Measurements from ENCODE around the gene ATP13A3.
"Not testable (repeated sequence)": the region's sequence is repeated elsewhere in the genome, so short reads cannot be mapped to it uniquely, and the experiment has no call there.

The ATP13A3 gene

DNA sequence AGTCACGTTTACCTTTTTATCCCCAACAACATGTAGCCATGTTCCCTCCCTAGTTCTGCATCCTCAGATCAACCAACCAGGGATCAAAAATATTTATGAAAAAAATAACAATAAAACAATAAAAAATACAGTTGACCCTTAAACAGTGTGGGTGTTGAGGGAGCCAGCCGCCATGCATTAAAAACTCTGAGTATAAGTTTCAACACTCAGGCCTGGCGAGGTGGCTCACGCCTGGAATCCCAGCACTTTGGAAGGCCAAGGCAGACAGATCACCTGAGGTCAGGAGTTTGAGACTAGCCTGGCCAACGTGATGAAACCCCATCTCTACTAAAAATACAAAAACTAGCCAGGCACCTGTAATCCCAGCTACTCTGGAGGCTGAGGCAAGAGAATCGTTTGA, 12.7 kb upstream of the ATP13A3 start:
- DNase-seq = not testable (repeated sequence)

- DNase-seq = no peak
Measured at GRCh38 chr3:194497799-194498575, 11.2 kb upstream of the ATP13A3 start.

DNA sequence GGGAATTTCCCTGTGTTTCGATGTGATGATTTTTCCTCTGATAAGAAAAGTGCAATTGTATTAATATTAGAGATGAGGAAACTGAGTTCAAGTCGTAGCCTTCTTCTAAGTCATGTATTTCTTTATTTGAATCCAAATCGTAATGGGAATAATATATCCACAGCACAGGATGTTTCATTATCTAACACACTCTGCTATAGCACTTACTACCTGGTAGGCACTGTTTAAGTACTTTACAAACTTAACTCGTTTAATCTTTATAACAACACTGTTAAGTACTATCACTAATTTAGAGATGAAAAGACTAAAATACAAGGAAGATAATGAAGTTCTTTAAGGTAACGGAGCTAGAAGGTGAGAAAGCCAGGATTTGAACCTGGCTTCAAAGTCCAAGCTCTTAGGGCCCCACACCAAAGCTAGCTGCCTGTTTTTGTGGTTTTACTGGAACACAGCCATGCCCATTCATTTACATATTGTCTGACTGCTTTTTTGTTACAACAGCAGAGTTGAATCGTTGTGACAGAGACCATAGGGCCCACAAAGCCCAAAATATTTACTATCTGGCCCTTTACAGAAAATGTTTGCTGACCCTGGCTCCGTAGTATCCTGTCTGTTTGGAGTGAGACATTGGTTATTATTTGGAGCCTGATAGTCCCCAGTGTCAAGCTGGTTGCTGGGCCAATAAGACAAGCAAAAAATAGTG, 9.6 kb upstream of the ATP13A3 start:
- DNase-seq = no peak

DNA sequence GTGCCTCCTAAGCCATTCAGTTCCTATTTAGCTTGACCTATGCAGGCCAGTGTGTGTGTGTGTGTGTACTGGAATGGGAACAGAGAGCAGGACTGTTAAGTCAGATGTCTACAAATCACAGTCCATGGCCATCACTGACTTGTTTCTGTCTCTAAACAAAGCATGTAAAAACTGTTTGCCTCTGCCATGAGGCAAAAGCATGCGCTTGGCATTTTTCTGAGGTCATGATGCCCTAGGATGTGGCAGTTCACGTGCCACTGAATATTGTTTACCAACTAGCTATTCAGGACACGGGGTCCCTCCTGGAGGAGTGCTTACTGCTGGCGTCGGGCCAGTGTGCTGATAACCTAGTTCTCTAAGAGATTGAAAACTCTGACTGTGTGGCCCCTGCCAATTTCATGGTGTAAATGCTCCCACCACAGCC, 8.2 kb upstream of the ATP13A3 start:
- DNase-seq = no peak

DNA sequence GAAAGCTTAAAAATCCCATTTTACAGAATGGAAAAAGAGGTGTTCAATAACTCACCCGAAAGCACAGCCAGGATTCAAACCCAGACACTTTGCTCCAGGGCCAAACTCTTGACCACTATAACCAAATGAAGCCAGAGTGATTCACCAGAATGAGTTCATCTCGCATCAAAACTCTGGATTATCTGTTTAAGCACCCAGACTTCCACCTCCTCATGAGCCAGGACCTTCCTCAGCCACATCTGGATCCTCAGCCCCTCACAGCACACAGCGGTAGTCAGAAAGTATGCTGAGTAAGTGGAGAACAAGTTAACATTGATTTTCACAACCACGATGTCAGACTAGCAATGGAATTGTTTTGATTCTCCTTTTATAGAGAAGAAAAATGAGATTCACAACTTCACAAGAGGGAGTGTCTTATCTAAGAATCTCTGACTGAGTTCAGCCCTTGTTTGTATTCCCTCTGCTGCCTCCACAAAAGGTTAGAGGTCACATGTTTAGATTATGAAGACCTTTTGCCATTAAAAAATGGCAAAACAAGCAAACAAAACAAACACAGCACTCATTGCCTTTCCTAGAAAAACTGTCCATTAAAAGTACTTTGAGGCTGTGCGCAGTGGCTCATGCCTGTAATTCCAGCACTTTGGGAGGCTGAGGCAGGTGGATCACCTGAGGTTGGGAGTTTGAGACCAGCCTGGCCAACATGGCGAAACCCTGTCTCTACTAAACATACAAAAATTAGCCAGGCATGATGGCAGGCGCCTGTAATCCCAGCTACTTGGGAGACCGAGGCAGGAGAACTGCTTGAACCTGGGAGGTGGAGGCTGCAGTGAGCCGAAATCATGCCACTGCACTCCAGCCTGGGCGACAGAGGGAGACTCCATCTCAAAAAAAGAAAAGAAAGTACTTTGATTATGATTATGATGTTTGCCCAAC, 7.5 kb upstream of the ATP13A3 start:
- not testable (repeated sequence) for DNase-seq

- no peak for DNase-seq
Measured at GRCh38 chr3:194492001-194492400, 5.2 kb upstream of the ATP13A3 start.

DNA sequence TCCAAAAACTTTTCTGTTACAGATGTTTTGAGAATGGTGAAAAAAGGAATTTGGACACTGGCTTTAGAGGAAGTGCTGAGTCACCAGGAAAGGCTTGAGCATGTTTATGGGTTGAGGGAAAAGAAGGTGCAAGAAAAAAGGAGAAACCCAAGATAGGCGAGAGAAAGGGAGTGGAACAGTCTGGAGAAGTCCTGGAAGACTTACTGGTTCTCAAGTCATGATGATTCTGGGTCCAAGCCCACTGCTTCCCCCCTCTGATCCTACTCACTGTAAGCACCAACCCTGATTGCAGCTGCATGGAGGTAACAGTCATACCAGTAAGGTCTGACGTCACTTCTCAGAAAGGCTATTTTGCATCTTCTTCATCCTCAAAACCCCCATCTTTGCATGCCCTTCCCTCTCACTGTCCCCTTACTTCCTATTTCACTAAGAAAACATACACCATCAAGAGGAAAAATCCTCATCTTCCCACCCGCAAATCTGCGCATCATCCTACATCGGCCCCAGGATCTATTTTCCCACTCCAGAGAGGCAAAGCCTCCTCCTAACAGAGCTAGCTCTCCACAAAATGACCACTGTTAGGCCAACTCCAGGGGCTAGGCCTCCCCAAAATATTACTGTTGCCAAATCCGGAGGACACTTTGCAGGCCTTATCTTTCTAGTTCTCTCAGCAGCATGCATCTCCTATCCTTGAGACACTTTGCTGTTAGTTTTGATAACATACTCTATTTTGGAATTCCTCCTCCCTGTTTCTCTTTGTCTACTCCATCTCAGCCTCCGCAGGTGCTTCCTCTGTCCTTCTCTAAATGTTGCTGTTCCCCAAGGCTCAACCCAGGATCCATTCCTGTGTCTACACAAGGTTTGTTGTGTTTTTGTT, 3.2 kb upstream of the ATP13A3 start:
- no peak for DNase-seq

- no peak for DNase-seq
Measured at GRCh38 chr3:194488055-194488742, 1.4 kb upstream of the ATP13A3 start.

DNA sequence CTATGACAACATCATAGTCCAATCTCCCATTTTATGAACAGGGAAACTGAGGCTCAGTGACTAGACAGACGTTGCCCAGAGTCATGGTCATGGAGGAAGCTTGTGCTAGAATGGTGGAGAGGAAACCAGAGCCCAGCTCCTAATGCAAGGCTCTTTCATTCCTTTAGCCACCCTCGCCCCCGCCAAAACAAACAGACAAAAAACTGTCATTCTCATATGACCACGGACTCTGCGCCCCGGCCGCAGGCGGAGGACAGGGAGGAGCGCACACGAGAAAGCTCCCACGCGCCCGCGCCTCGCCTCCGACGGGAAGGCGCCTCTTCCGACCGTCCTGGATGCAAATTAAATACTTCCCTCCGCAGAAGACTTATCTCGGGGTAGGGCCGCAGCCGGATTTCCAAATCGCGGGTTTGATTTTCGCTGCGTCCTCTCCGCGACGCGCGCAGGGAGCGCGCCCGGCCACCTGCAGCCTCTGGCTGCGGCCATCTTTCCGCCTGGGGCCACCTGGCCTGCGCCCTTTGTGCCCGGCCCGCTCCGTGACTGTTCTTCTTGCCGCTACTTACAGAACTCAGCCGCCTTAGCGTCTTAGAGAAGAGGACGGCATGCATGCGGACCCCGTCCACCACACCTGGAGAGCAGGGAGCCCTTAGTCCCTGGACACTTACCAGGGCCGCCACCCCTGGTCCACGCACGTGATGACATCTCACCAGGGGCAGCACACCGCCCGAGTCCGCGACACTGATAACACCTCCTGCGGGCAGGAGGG, 670 bp upstream of the ATP13A3 start:
- DNase-seq = no peak

GRCh38 chr3:194485881-194486539, 792 bp downstream of the ATP13A3 start:
- DNase-seq = no peak

DNA sequence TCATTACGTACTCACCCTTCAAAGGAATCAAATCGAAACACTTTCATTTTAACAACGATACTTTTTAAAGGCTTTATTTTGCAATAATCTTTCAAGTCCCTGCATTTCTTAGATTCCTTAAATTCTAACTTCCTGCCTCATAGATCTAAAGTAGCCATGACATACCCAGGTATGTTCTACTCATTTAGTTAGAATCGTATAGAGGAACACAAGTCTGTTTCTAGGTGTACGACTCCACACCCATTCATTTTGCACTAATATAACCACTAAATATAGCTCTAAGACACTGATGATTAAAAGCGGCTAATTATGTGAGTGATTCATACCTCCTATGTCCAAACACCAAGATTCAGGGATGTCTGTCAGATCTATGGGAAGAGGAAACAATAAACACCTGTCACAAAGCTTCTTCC, 1.3 kb downstream of the ATP13A3 start:
- no peak for DNase-seq

DNA sequence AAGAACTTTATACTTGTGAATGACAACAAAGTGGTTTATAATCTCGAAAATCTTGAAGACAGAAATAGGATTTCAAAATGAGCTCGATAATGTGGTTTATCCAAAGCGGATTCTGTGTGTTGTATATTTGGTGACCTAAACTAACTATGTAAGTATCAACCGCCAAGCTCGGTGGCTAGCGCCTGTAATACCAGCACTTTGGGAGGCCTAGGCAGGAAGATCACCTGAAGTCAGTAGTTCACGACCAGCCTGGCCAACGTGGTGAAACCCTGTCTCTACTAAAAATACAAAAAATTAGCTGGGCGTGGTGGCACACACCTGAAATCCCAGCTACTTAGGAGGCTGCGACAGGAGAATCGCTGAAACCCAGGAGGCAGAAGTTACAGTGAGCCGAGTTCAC, 2.2 kb downstream of the ATP13A3 start:
- no peak for DNase-seq

DNA sequence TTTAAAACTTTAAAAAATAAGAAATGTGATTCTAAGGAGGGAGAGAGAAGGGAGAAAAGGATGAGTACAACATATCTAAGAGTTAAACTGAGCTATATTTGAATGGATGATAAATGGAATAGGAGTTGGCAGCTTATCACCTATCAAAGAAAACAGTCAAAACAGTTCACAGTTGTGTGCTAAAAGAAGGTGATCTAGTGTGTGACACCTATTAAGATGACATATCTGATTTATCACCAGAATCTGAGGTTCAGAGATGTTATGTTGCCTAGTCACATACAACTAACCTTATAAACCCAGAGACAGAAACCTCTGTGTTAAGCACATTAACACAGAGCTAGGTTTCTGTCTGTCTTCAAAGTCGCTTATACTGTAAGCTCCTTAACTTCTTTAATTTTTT, 3.0 kb downstream of the ATP13A3 start:
- DNase-seq = no peak

GRCh38 chr3:194482830-194483229, 4.0 kb downstream of the ATP13A3 start:
- not testable (repeated sequence) for DNase-seq

GRCh38 chr3:194482196-194482593, 4.6 kb downstream of the ATP13A3 start:
- DNase-seq = no peak

DNA sequence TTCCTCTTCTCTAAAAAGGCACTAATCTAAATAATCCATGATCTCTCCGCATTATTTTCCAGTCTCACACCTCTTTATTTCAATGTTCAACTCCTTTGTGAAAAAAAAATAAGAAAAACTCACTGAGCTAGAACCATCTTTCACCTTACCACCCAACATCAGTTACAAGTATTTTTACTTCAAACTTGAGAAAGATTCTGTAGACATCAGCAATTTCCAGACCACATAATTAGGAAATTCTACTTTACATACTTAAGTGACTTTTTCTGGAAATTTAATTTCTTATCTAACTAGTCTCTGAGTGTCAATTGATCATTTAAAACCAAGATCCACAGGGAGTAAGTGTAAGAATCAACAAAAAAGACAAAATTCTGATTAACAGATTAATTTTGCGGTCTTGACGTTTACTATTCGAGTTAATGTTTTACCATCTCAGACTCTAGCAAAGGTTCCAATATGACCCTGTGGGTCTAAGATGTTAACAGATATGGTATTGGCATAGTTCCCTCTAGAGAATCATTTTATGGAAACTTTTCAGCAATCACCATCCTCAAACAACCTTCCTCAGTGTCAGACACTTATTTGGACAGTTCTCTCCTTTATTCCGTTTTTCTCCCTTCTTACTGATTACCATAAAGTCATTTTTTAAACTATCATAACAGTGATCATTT, 5.1 kb downstream of the ATP13A3 start:
- DNase-seq = no peak

DNA sequence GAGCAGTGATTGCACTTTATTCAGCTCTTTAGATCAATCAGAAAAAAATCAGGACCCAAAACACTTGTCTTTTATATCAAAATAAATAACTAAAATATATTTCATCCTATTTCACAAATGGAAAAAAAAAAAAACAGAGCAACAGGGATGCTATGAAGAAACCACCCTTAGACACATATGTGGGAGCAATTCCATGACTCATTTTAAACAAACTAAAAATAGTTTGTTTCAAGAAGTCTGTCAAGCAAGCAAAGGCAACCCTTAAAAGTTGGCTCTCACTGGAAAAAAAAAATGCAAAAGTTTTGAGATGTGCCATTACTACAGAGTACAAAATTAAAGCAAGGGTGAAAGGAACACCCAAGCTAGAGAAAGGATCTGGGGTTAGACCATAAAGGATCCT, 5.7 kb downstream of the ATP13A3 start:
- no peak for DNase-seq

- DNase-seq = no peak
Measured at GRCh38 chr3:194476784-194477183, 10.0 kb downstream of the ATP13A3 start.

GRCh38 chr3:194475978-194476377, 10.8 kb downstream of the ATP13A3 start:
- no peak for DNase-seq
